ENCODE results near the gene WDPCP. TPM values are rescaled to one million over a fixed set of nuclear protein-coding genes. Genes with fewer than 3 reads are reported as not detected.
"Not testable (repeated sequence)": the region's sequence is repeated elsewhere in the genome, so short reads cannot be mapped to it uniquely, and the experiment has no call there.

Gene WDPCP
- total RNA-seq, result 9.4 TPM
- polyA plus RNA-seq, result 1 to 10 TPM; 2.9 to 5.4 (median 3.7) TPM

DNA sequence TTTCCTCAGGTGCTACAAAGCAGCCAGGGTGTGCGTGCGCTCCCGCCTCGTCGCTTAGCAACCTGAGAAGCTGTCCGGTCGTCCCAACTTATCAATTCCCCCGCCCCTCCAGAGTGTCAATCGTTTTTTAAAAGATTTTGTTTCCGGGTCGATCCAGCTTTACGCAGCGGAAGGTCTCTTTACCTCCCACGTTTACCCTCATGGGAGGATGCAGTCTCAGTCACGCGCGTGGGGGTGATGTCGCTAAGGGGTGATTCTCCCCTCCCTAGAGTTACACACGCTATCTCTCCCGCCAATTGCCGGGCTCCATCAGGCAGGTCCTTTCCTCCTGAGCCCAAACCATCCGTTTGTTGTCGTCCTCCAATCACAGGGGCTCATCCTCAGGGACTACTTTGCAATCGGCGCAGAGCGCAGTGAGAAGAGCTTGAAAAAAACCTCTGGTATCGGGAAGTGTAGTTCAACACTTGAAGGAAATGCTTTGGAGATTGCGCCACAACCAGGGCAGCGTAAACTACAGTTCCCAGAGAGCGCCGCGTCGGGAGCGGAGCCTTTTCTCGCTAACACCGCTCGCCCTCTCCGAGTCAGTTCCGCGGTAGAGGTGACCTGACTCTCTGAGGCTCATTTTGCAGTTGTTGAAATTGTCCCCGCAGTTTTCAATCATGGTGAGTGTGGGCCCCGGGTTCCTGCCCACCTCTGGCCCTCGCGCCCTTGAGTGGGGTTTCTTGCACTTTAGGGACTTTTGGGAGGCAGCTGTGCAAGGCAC is at the start of gene WDPCP, which contains the start of gene MDH1:
WDPCP (minus strand) TSS at position 93 of the 763 bp plus-strand sequence. CDS start 206 bp downstream, outside the sequence.
MDH1 (plus strand) TSS at position 579 of the 763 bp plus-strand sequence; CDS start at position 660, 81 bp downstream.
- H3K4me1 Mint-ChIP-seq, result peaks cover 14 to 53% (median 34%) of the 10 kb centered on the region in 4 donors
- no peaks in the 10 kb centered on the region for H3K27me3 ChIP-seq (ENCODE audit: control insufficient read depth, insufficient read depth, low read length)

GRCh38 chr2:63632382-63632781 is 44.1 kb upstream of the WDPCP start:
- Histone ChIP-seq H3K27ac (ENCODE audit: insufficient read depth, low read length, poor library complexity, severe bottlenecking) (no peak overlapping the region), H3K4me3 (ENCODE audit: low read depth, low read length) (no peak overlapping the region), H3K4me1 (ENCODE audit: control insufficient read depth, insufficient read depth, low read length, poor library complexity, severe bottlenecking) (no peaks in the 10 kb centered on the region), H3K27me3 (ENCODE audit: control insufficient read depth, insufficient read depth, low read length) (peaks cover 5% of the 10 kb centered on the region), H3K36me3 (ENCODE audit: control insufficient read depth, insufficient read depth, low read length) (no peaks in the 10 kb centered on the region), H3K9me3 (ENCODE audit: control insufficient read depth in 2 of 2, low read length in 2 of 2) (peaks cover 19 to 20% of the 10 kb centered on the region in 2 experiments)
- Mint-ChIP-seq H3K27me3 (peaks cover 20% of the 10 kb centered on the region), H3K27ac (no peak overlapping the region), H3K4me3 (no peak overlapping the region), H3K4me1 (peaks cover 0 to under 1% (median 0%) of the 10 kb centered on the region in 4 donors), H3K9me3 (peaks cover 5 to 54% (median 11%) of the 10 kb centered on the region in 7 donors), H3K36me3 (peaks cover 4% of the 10 kb centered on the region)
- DNase-seq, result no peak
- ATAC-seq (ENCODE audit: low read depth in 2 of 2), result no peak

More for the DNA sequence above, at the start of gene WDPCP, which contains the start of gene MDH1:
- H3K27ac Mint-ChIP-seq, result peak within 1 kb of the TSS; percentile 97 to 99 (median 98)
- H3K9me3 Mint-ChIP-seq, result no peaks in the 10 kb centered on the region
- DNase-seq (peak; percentile 94 to 99 (median 97)), ATAC-seq (ENCODE audit: low read depth in 2 of 2) (peak; percentile 85 to 87)
- H3K4me3 ChIP-seq (ENCODE audit: low read depth, low read length), result peak within 1 kb of the TSS; percentile 96
- no peaks in the 10 kb centered on the region for H3K9me3 ChIP-seq (ENCODE audit: control insufficient read depth in 2 of 2, low read length in 2 of 2)
- H3K27ac ChIP-seq (ENCODE audit: insufficient read depth, low read length, poor library complexity, severe bottlenecking), result peak within 1 kb of the TSS; percentile 96
- no peaks in the 10 kb centered on the region for H3K27me3 Mint-ChIP-seq
- H3K4me1 ChIP-seq (ENCODE audit: control insufficient read depth, insufficient read depth, low read length, poor library complexity, severe bottlenecking), result peaks cover 28% of the 10 kb centered on the region
- peaks cover 12% of the 10 kb centered on the region for H3K36me3 ChIP-seq (ENCODE audit: control insufficient read depth, insufficient read depth, low read length)
- H3K4me3 Mint-ChIP-seq, result peak within 1 kb of the TSS; percentile 90 to 97 (median 94)
- no peaks in the 10 kb centered on the region for H3K36me3 Mint-ChIP-seq

DNA sequence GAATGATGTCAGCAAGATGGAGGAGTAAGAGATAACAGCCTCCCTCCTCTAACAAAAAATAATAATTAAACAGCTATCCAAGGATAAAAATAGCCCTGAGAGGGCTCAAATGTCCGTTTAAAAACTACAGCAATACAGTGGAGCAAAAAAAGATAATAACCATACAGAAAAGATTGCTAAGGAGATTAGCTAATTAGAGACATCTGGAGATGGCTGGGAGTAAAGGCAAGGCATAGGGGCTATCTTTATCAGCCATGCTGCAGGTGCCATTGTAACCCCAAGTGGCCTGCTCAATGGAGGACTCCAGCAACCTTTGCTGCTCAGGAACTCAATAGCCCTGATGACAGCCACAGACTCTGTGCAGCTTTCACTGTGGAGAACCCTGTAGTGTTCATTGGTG is 43.2 kb upstream of the WDPCP start:
- H3K4me3 Mint-ChIP-seq, result no peak overlapping the region
- no peak for ATAC-seq (ENCODE audit: low read depth in 2 of 2)
- H3K36me3 ChIP-seq (ENCODE audit: control insufficient read depth, insufficient read depth, low read length), result no peaks in the 10 kb centered on the region
- H3K27ac Mint-ChIP-seq, result no peak overlapping the region
- peaks cover 18% of the 10 kb centered on the region for H3K27me3 Mint-ChIP-seq
- no peaks in the 10 kb centered on the region for H3K4me1 ChIP-seq (ENCODE audit: control insufficient read depth, insufficient read depth, low read length, poor library complexity, severe bottlenecking)
- H3K4me1 Mint-ChIP-seq, result no peaks in the 10 kb centered on the region
- peaks cover 5 to 54% (median 11%) of the 10 kb centered on the region in 7 donors for H3K9me3 Mint-ChIP-seq
- H3K4me3 ChIP-seq (ENCODE audit: low read depth, low read length), result no peak overlapping the region
- peaks cover 8% of the 10 kb centered on the region for H3K36me3 Mint-ChIP-seq
- peaks cover 5% of the 10 kb centered on the region for H3K27me3 ChIP-seq (ENCODE audit: control insufficient read depth, insufficient read depth, low read length)
- no peak for DNase-seq
- H3K27ac ChIP-seq (ENCODE audit: insufficient read depth, low read length, poor library complexity, severe bottlenecking), result no peak overlapping the region
- H3K9me3 ChIP-seq (ENCODE audit: control insufficient read depth in 2 of 2, low read length in 2 of 2), result peaks cover 19 to 20% of the 10 kb centered on the region in 2 experiments

DNA sequence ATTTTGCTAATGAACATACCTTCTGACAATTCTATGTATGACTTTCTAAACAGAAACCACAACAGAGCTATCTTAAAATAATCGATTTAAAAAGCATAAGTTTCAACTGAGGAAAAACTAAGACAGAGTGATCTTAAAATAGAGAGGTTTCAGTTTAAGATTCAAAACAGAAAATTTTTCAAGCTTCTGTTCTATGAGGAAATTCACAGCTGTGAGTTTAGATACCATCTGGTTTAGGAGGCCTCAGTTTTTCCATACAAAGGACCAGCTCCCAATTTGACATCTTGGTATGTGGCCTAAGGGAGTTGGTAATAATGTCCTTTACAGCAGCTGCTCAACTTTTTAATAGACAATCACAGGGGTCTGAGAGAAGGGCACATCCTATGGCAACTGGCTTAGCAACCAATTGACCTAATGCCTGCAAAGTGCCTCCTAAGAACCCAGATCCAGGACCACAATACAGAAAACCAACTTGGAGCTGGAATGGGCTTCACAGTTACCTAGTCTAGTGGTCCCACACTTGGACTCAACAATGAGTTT is 40.2 kb upstream of the WDPCP start:
- Histone ChIP-seq H3K4me1 (ENCODE audit: control insufficient read depth, insufficient read depth, low read length, poor library complexity, severe bottlenecking) (no peaks in the 10 kb centered on the region), H3K9me3 (ENCODE audit: control insufficient read depth in 2 of 2, low read length in 2 of 2) (peaks cover 12 to 16% of the 10 kb centered on the region in 2 experiments), H3K27me3 (ENCODE audit: control insufficient read depth, insufficient read depth, low read length) (peaks cover 5% of the 10 kb centered on the region), H3K36me3 (ENCODE audit: control insufficient read depth, insufficient read depth, low read length) (no peaks in the 10 kb centered on the region), H3K4me3 (ENCODE audit: low read depth, low read length) (no peak overlapping the region), H3K27ac (ENCODE audit: insufficient read depth, low read length, poor library complexity, severe bottlenecking) (no peak overlapping the region)
- DNase-seq (no peak), ATAC-seq (ENCODE audit: low read depth in 2 of 2) (no peak)
- H3K4me3 Mint-ChIP-seq, result no peak overlapping the region
- H3K27me3 Mint-ChIP-seq, result peaks cover 19% of the 10 kb centered on the region
- H3K27ac Mint-ChIP-seq, result no peak overlapping the region
- H3K4me1 Mint-ChIP-seq, result peaks cover 0 to 6% (median 1%) of the 10 kb centered on the region in 4 donors
- peaks cover 6% of the 10 kb centered on the region for H3K36me3 Mint-ChIP-seq
- H3K9me3 Mint-ChIP-seq, result peaks cover 5 to 30% (median 7%) of the 10 kb centered on the region in 7 donors

DNA sequence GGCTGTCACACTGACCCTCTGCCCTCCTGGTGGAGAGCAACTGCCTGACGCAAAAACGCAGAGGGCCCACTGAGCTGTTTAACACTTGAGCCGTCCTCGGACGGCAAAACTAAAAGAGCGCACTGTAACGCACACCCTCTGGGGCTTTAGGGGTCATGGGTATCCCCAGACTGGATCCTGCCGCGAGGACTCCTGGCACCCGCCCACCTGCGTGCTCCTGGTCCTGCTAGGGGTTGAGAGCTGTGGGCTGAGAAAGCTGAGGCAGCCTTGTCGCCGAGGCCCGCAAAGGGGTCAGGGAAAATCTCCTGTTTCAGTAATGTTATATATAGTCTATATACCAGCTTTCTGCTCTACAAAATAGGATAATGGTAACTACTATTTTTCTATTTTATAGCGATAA is 39.6 kb upstream of the WDPCP start:
- H3K27ac Mint-ChIP-seq, result no peak overlapping the region
- H3K27me3 Mint-ChIP-seq, result peaks cover 19% of the 10 kb centered on the region
- peaks cover 4 to 24% (median 8%) of the 10 kb centered on the region in 7 donors for H3K9me3 Mint-ChIP-seq
- H3K4me1 Mint-ChIP-seq, result peaks cover 0 to 6% (median 1%) of the 10 kb centered on the region in 4 donors
- H3K4me3 Mint-ChIP-seq, result no peak overlapping the region
- H3K36me3 Mint-ChIP-seq, result peaks cover 4% of the 10 kb centered on the region
- Histone ChIP-seq H3K9me3 (ENCODE audit: control insufficient read depth in 2 of 2, low read length in 2 of 2) (peaks cover 10 to 13% of the 10 kb centered on the region in 2 experiments), H3K27me3 (ENCODE audit: control insufficient read depth, insufficient read depth, low read length) (peaks cover 5% of the 10 kb centered on the region), H3K36me3 (ENCODE audit: control insufficient read depth, insufficient read depth, low read length) (no peaks in the 10 kb centered on the region), H3K27ac (ENCODE audit: insufficient read depth, low read length, poor library complexity, severe bottlenecking) (no peak overlapping the region), H3K4me3 (ENCODE audit: low read depth, low read length) (no peak overlapping the region), H3K4me1 (ENCODE audit: control insufficient read depth, insufficient read depth, low read length, poor library complexity, severe bottlenecking) (no peaks in the 10 kb centered on the region)
- DNase-seq (no peak), ATAC-seq (ENCODE audit: low read depth in 2 of 2) (no peak)

- not testable (repeated sequence) for H3K27ac Mint-ChIP-seq; H3K4me1 ChIP-seq (ENCODE audit: control insufficient read depth, insufficient read depth, low read length, poor library complexity, severe bottlenecking); H3K36me3 Mint-ChIP-seq; H3K4me3 Mint-ChIP-seq; DNase-seq; H3K4me1 Mint-ChIP-seq; H3K36me3 ChIP-seq (ENCODE audit: control insufficient read depth, insufficient read depth, low read length); H3K27me3 ChIP-seq (ENCODE audit: control insufficient read depth, insufficient read depth, low read length); ATAC-seq (ENCODE audit: low read depth in 2 of 2); H3K4me3 ChIP-seq (ENCODE audit: low read depth, low read length); H3K27ac ChIP-seq (ENCODE audit: insufficient read depth, low read length, poor library complexity, severe bottlenecking); H3K9me3 ChIP-seq (ENCODE audit: control insufficient read depth in 2 of 2, low read length in 2 of 2); H3K9me3 Mint-ChIP-seq
- H3K27me3 Mint-ChIP-seq, result peaks cover 18% of the 10 kb centered on the region
These were observed 35.5 kb upstream of the WDPCP start for GRCh38 chr2:63623763-63624162.

DNA sequence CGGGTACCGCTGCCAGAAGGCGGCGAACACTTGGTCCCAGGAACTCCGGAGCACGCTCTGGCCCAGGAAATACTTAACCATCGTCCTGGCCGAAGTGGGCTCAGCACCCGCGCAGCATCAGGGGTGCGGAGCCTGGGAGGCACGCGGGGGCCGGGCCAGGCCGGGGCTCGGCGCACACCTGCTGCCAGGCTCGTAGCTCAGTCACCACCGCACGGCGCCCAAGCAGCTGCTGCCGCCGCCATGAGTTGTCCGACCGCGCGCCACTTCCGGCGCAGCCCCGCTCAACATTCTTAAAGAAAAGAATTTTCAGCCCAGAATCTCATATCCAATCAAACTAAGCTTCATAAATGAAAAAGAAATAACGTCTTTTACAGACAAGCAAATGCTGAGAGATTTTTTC is 34.5 kb upstream of the WDPCP start:
- no peak overlapping the region for H3K4me3 ChIP-seq (ENCODE audit: low read depth, low read length)
- H3K27me3 Mint-ChIP-seq, result peaks cover 18% of the 10 kb centered on the region
- H3K9me3 Mint-ChIP-seq, result peaks cover 0 to 8% (median 0%) of the 10 kb centered on the region in 7 donors
- no peak overlapping the region for H3K4me3 Mint-ChIP-seq
- peaks cover 0 to 6% (median 1%) of the 10 kb centered on the region in 4 donors for H3K4me1 Mint-ChIP-seq
- no peaks in the 10 kb centered on the region for H3K36me3 ChIP-seq (ENCODE audit: control insufficient read depth, insufficient read depth, low read length)
- no peaks in the 10 kb centered on the region for H3K4me1 ChIP-seq (ENCODE audit: control insufficient read depth, insufficient read depth, low read length, poor library complexity, severe bottlenecking)
- ATAC-seq (ENCODE audit: low read depth in 2 of 2), result no peak
- no peaks in the 10 kb centered on the region for H3K9me3 ChIP-seq (ENCODE audit: control insufficient read depth in 2 of 2, low read length in 2 of 2)
- no peak overlapping the region for H3K27ac Mint-ChIP-seq
- H3K36me3 Mint-ChIP-seq, result peaks cover 4% of the 10 kb centered on the region
- DNase-seq, result no peak
- peaks cover 2% of the 10 kb centered on the region for H3K27me3 ChIP-seq (ENCODE audit: control insufficient read depth, insufficient read depth, low read length)
- H3K27ac ChIP-seq (ENCODE audit: insufficient read depth, low read length, poor library complexity, severe bottlenecking), result no peak overlapping the region

Data from CD4-positive, CD25-positive, alpha-beta regulatory T cell (primary cell).